Neural crest cell (in vitro differentiated cells): ENCODE results near the gene AARS2. TPM values are rescaled to one million over a fixed set of nuclear protein-coding genes. Genes with fewer than 3 reads are reported as not detected.

ENCODE experiments used
- DNase-seq: peaks from one replicate; pipeline ENCODE4 v3.0.0; 2021; ENCODE audit warnings: low read depth, mixed read lengths, low spot score
- H3K27ac Mint-ChIP-seq: one replicate; pipeline ENCODE4 v1.8.0; 2021; ENCODE audit warnings: mild to moderate bottlenecking, mixed read lengths; ENCODE audit not compliant: unreplicated experiment
- H3K27me3 Mint-ChIP-seq: 2 replicates; pipeline ENCODE4 v1.8.0; 2021; ENCODE audit warnings: low read depth, mild to moderate bottlenecking, mixed read lengths
- H3K36me3 Mint-ChIP-seq: 2 replicates; pipeline ENCODE4 v1.8.0; 2021; ENCODE audit warnings: low read depth, mild to moderate bottlenecking, mixed read lengths
- H3K4me1 Mint-ChIP-seq: 2 replicates; pipeline ENCODE4 v1.8.0; 2021; ENCODE audit warnings: mixed read lengths
- H3K4me3 Mint-ChIP-seq: one replicate; pipeline ENCODE4 v1.8.0; 2021; ENCODE audit warnings: mild to moderate bottlenecking, mixed read lengths
- H3K9me3 Mint-ChIP-seq: 2 replicates; pipeline ENCODE4 v1.8.0; 2021; ENCODE audit warnings: mixed read lengths
- CTCF ChIP-seq: fragments of 200-600 bp; sonication (generic); conservative IDR thresholded peaks from 2 replicates; pipeline ENCODE4 v1.5.0; 2021; ENCODE audit warnings: antibody characterized with exemption, mild to moderate bottlenecking
- total RNA-seq: library from RNA; stranded (reverse); gene quantifications from 2 replicates; pipeline ENCODE4 v1.2.1, GENCODE V29; 2021

AARS2 gene
- total RNA-seq, 1 donor from 2014 or later = 33.6 TPM

- Mint-ChIP-seq H3K36me3 (no peaks in the 10 kb centered on the region), H3K4me3 (peak overlapping the region; percentile 89), H3K27me3 (peaks cover 19% of the 10 kb centered on the region), H3K27ac (no peak overlapping the region), H3K4me1 (peaks cover 66% of the 10 kb centered on the region), H3K9me3 (no peaks in the 10 kb centered on the region)
- DNase-seq = no peak
- no peak for TF ChIP-seq CTCF
Observed at GRCh38 chr6:44265722-44266233, 47.4 kb downstream of the AARS2 start.

- peak; percentile 94 for DNase-seq
- H3K27ac Mint-ChIP-seq = peak within 1 kb of the TSS; percentile 89
- no peaks in the 10 kb centered on the region for H3K9me3 Mint-ChIP-seq
- H3K27me3 Mint-ChIP-seq = peaks cover 19% of the 10 kb centered on the region
- no peaks in the 10 kb centered on the region for H3K36me3 Mint-ChIP-seq
- H3K4me1 Mint-ChIP-seq = peaks cover 66% of the 10 kb centered on the region
- peak within 1 kb of the TSS; percentile 96 for H3K4me3 Mint-ChIP-seq
- peak; percentile 44 for TF ChIP-seq CTCF
Observed at GRCh38 chr6:44265007-44265721, 48.0 kb downstream of the AARS2 start, which contains the start of gene NFKBIE. NFKBIE (minus strand) TSS chr6:44265551; CDS start chr6:44265346, 205 bp downstream.

GRCh38 chr6:44264154-44265006, 48.8 kb downstream of the AARS2 start:
- peak overlapping the region; percentile 89 for H3K27ac Mint-ChIP-seq
- DNase-seq = no peak
- H3K27me3 Mint-ChIP-seq = peaks cover 12% of the 10 kb centered on the region
- no peaks in the 10 kb centered on the region for H3K36me3 Mint-ChIP-seq
- H3K9me3 Mint-ChIP-seq = no peaks in the 10 kb centered on the region
- H3K4me3 Mint-ChIP-seq = peak overlapping the region; percentile 96
- no peak for TF ChIP-seq CTCF
- peaks cover 58% of the 10 kb centered on the region for H3K4me1 Mint-ChIP-seq

GRCh38 chr6:44263354-44264100, 49.6 kb downstream of the AARS2 start:
- Mint-ChIP-seq H3K4me1 (peaks cover 52% of the 10 kb centered on the region), H3K4me3 (peak overlapping the region; percentile 96), H3K27ac (peak overlapping the region; percentile 87), H3K36me3 (no peaks in the 10 kb centered on the region), H3K9me3 (no peaks in the 10 kb centered on the region), H3K27me3 (peaks cover 3% of the 10 kb centered on the region)
- DNase-seq = no peak
- TF ChIP-seq CTCF = no peak
